Measurements from ENCODE around the gene RGMA. TPM values are rescaled to one million over a fixed set of nuclear protein-coding genes. Genes with fewer than 3 reads are reported as not detected.

The RGMA gene
- total RNA-seq, 1 donor from 2014 or later = 6.2 TPM

- Histone ChIP-seq H3K27me3 (ENCODE audit: insufficient read depth, low read length) (peaks cover 82% of the 10 kb centered on the region), H3K36me3 (ENCODE audit: insufficient read depth, low read length) (no peaks in the 10 kb centered on the region), H3K79me2 (ENCODE audit: insufficient read depth, low read length) (no peaks in the 10 kb centered on the region), H3K9me3 (ENCODE audit: insufficient read depth, low read depth, low read length) (no peaks in the 10 kb centered on the region), H3K4me1 (ENCODE audit: insufficient read depth, low read length) (peaks cover 15% of the 10 kb centered on the region), H3K27ac (ENCODE audit: low read depth, low read length) (no peak overlapping the region), H4K20me1 (ENCODE audit: insufficient read depth, low read length) (no peaks in the 10 kb centered on the region), H3K9ac (ENCODE audit: low read length) (no peak overlapping the region), H3K4me2 (ENCODE audit: low read length) (no peak overlapping the region), H2AFZ (ENCODE audit: low read depth, low read length) (no peak overlapping the region), H3K4me3 (ENCODE audit: insufficient read depth, low read depth, low read length) (no peak overlapping the region)
- H3K4me1 Mint-ChIP-seq (ENCODE audit: low read depth, unreplicated experiment) = peaks cover 9% of the 10 kb centered on the region
- H3K4me3 Mint-ChIP-seq (ENCODE audit: unreplicated experiment) = no peak overlapping the region
- H3K36me3 Mint-ChIP-seq (ENCODE audit: low read depth, unreplicated experiment) = no peaks in the 10 kb centered on the region
- no peak for FAIRE-seq
- no peak for DNase-seq (ENCODE audit: low read depth)
- TF ChIP-seq EZH2 (IDR thresholded peaks at IDR 0.05; ENCODE audit: insufficient read depth, low read length) = peak; percentile 13
- TF ChIP-seq, protein P1, sequence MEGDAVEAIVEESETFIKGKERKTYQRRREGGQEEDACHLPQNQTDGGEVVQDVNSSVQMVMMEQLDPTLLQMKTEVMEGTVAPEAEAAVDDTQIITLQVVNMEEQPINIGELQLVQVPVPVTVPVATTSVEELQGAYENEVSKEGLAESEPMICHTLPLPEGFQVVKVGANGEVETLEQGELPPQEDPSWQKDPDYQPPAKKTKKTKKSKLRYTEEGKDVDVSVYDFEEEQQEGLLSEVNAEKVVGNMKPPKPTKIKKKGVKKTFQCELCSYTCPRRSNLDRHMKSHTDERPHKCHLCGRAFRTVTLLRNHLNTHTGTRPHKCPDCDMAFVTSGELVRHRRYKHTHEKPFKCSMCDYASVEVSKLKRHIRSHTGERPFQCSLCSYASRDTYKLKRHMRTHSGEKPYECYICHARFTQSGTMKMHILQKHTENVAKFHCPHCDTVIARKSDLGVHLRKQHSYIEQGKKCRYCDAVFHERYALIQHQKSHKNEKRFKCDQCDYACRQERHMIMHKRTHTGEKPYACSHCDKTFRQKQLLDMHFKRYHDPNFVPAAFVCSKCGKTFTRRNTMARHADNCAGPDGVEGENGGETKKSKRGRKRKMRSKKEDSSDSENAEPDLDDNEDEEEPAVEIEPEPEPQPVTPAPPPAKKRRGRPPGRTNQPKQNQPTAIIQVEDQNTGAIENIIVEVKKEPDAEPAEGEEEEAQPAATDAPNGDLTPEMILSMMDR (IDR thresholded peaks at IDR 0.05; ENCODE audit: insufficient read depth, low read depth, low read length) = no peak
- H3K27me3 Mint-ChIP-seq (ENCODE audit: low read depth, unreplicated experiment) = peaks cover 27% of the 10 kb centered on the region
- no peak overlapping the region for H3K27ac Mint-ChIP-seq (ENCODE audit: unreplicated experiment)
- H3K9me3 Mint-ChIP-seq (ENCODE audit: unreplicated experiment) = no peaks in the 10 kb centered on the region
These were observed 14.4 kb downstream of the RGMA start for GRCh38 chr15:93074599-93074998.

- peaks cover 9% of the 10 kb centered on the region for H3K4me1 Mint-ChIP-seq (ENCODE audit: low read depth, unreplicated experiment)
- Histone ChIP-seq H3K27ac (ENCODE audit: low read depth, low read length) (no peak overlapping the region), H3K4me1 (ENCODE audit: insufficient read depth, low read length) (peaks cover 15% of the 10 kb centered on the region), H2AFZ (ENCODE audit: low read depth, low read length) (peak overlapping the region; percentile 62), H3K36me3 (ENCODE audit: insufficient read depth, low read length) (no peaks in the 10 kb centered on the region), H3K4me3 (ENCODE audit: insufficient read depth, low read depth, low read length) (peak overlapping the region; percentile 44), H4K20me1 (ENCODE audit: insufficient read depth, low read length) (no peaks in the 10 kb centered on the region), H3K79me2 (ENCODE audit: insufficient read depth, low read length) (no peaks in the 10 kb centered on the region), H3K9me3 (ENCODE audit: insufficient read depth, low read depth, low read length) (no peaks in the 10 kb centered on the region), H3K9ac (ENCODE audit: low read length) (no peak overlapping the region), H3K27me3 (ENCODE audit: insufficient read depth, low read length) (peaks cover 82% of the 10 kb centered on the region), H3K4me2 (ENCODE audit: low read length) (peak overlapping the region; percentile 98)
- no peak for TF ChIP-seq EZH2 (IDR thresholded peaks at IDR 0.05; ENCODE audit: insufficient read depth, low read length)
- TF ChIP-seq, protein P1 (IDR thresholded peaks at IDR 0.05; ENCODE audit: insufficient read depth, low read depth, low read length) = no peak
- FAIRE-seq = no peak
- H3K36me3 Mint-ChIP-seq (ENCODE audit: low read depth, unreplicated experiment) = no peaks in the 10 kb centered on the region
- no peak overlapping the region for H3K27ac Mint-ChIP-seq (ENCODE audit: unreplicated experiment)
- peak overlapping the region; percentile 84 for H3K4me3 Mint-ChIP-seq (ENCODE audit: unreplicated experiment)
- no peaks in the 10 kb centered on the region for H3K9me3 Mint-ChIP-seq (ENCODE audit: unreplicated experiment)
- H3K27me3 Mint-ChIP-seq (ENCODE audit: low read depth, unreplicated experiment) = peaks cover 22% of the 10 kb centered on the region
- no peak for DNase-seq (ENCODE audit: low read depth)
These were observed 15.5 kb downstream of the RGMA start for GRCh38 chr15:93073465-93073952.
